K562 (cell line): ENCODE measurements around the gene PODN. TPM values are rescaled to one million over a fixed set of nuclear protein-coding genes. Genes with fewer than 3 reads are reported as not detected.

Experiments
- ATAC-seq: fragments of 200-7000 bp; cut with Tn5 transposase; 3 replicates; pipeline ENCODE4 v1.9.1; 2020; ENCODE audit warnings: moderate library complexity
- BruUV-seq: library from RNA; stranded (reverse); fragments of 400-500 nt; replicated peaks from 2 replicates; lab custom pipeline; 2021; lab: Mats Ljungman, UMichigan
- CTCF ChIA-PET: fragments of 300-600 bp; formaldehyde crosslinking; extraction: SDS; loops from one replicate; lab custom pipeline; 2021; ENCODE audit warnings: low intra/inter-chr PET ratio; lab: Yijun Ruan, JAX
- POLR2A ChIA-PET: fragments of 300-600, 350-650 bp; sonication (Branson Sonifier 250); formaldehyde crosslinking; extraction: SDS; loops from one replicate; lab custom pipeline; 2021; ENCODE audit warnings: antibody characterized with exemption, inconsistent platforms; lab: Yijun Ruan, JAX
- DNase-seq, 4 experiments: peaks; one replicate each; pipeline versions ENCODE4 v3.0.0 to v3.0.0-alpha.2; 2011 to 2018; ENCODE audit warnings: low spot score in 3 of 4, mixed read lengths in 3 of 4; ENCODE audit errors: extremely low read depth in 1 of 4
- FAIRE-seq: peaks from 2 replicates; lab custom pipeline; 2011; peaks lifted over from hg19 to GRCh38; lab: Jason Lieb, UNC
- H2AFZ ChIP-seq: 2 replicates; pipeline ENCODE4 v1.6.0; 2011; ENCODE audit warnings: low read depth, low read length, control low read depth, inconsistent platforms
- H3K27ac ChIP-seq: fragments of 200-600 bp; 3 replicates; pipeline ENCODE4 v1.8.0; 2011; ENCODE audit warnings: low read depth, mild to moderate bottlenecking, control low read depth, inconsistent platforms, low read length, moderate library complexity, mixed read lengths; ENCODE audit errors: extremely low read depth
- H3K27me3 ChIP-seq, 2 experiments: fragments of 300-600 bp in 1 of 2; 2 replicates in 1 of 2; 3 replicates in 1 of 2; pipeline versions ENCODE4 v1.6.0 to v1.8.0; 2011; ENCODE audit warnings: inconsistent platforms in 2 of 2, low read length in 2 of 2, mild to moderate bottlenecking in 1 of 2, mixed read lengths in 1 of 2, moderate library complexity in 1 of 2; ENCODE audit not compliant: control insufficient read depth in 2 of 2, insufficient read depth in 2 of 2
- H3K36me3 ChIP-seq: fragments of 300-600 bp; 3 replicates; pipeline ENCODE4 v1.8.0; 2011; ENCODE audit warnings: mild to moderate bottlenecking, low read length, inconsistent platforms; ENCODE audit not compliant: control insufficient read depth, insufficient read depth
- H3K4me1 ChIP-seq, 2 experiments: fragments of 200-600 bp in 1 of 2; replicated peaks in 1 of 2; 2 replicates in 1 of 2; 3 replicates in 1 of 2; pipeline versions ENCODE4 v1.5.1 to v1.8.0; 2011; ENCODE audit warnings: inconsistent platforms in 2 of 2, low read length in 2 of 2, mild to moderate bottlenecking in 1 of 2, mixed read lengths in 1 of 2, moderate library complexity in 1 of 2; ENCODE audit not compliant: control insufficient read depth in 2 of 2, insufficient read depth in 2 of 2
- H3K4me2 ChIP-seq: 2 replicates; pipeline ENCODE4 v1.6.1; 2011; ENCODE audit warnings: low read length, control low read depth, inconsistent platforms, mixed read lengths; ENCODE audit not compliant: insufficient read depth
- H3K4me3 ChIP-seq: fragments of 200-600 bp; sonication (generic), shearing (Covaris generic); 2 replicates; pipeline ENCODE4 v1.5.1; 2016; ENCODE audit warnings: control low read depth, inconsistent platforms
- H3K79me2 ChIP-seq: fragments of 200-600 bp; 3 replicates; pipeline ENCODE4 v1.8.0; 2011; ENCODE audit warnings: low read length, inconsistent platforms; ENCODE audit not compliant: control insufficient read depth, insufficient read depth
- H3K9ac ChIP-seq, 2 experiments: 2 replicates each; pipeline versions ENCODE4 v1.6.0 to v1.6.1; 2011; ENCODE audit warnings: low read depth in 2 of 2, low read length in 2 of 2, control low read depth in 1 of 2, inconsistent platforms in 1 of 2, mild to moderate bottlenecking in 1 of 2, mixed read lengths in 1 of 2; ENCODE audit not compliant: insufficient read depth in 1 of 2
- H3K9me1 ChIP-seq: one replicate; pipeline ENCODE4 v1.6.0; 2011; ENCODE audit warnings: inconsistent platforms, mild to moderate bottlenecking, low read length, moderate library complexity; ENCODE audit not compliant: control insufficient read depth, insufficient read depth
- H3K9me3 ChIP-seq: replicated peaks from 2 replicates; pipeline ENCODE4 v1.5.1; 2011; ENCODE audit warnings: low read depth, low read length, inconsistent platforms; ENCODE audit not compliant: control insufficient read depth, insufficient read depth
- H4K20me1 ChIP-seq: replicated peaks from 2 replicates; pipeline ENCODE4 v1.6.1; 2011; ENCODE audit warnings: low read length, inconsistent platforms, mixed read lengths; ENCODE audit not compliant: control insufficient read depth, insufficient read depth
- ADNP ChIP-seq: fragments of 200-800 bp; sonication (Bioruptor generic); IDR thresholded peaks from 2 replicates; pipeline ENCODE4 v1.6.1; 2016; ENCODE audit warnings: missing genetic modification characterization, missing compliant biosample characterization
- ZNF12 ChIP-seq: sonication (generic); formaldehyde crosslinking; IDR thresholded peaks from 2 replicates; pipeline ENCODE4 v1.4.0; 2020; ENCODE audit warnings: mild to moderate bottlenecking, missing genetic modification reagents
- ZNF197 ChIP-seq: fragments of 200-800 bp; sonication (Bioruptor generic); IDR thresholded peaks from 2 replicates; pipeline ENCODE4 v1.6.1; 2016; ENCODE audit warnings: low read depth, missing genetic modification characterization, missing compliant biosample characterization
- WGBS: fragments of 100-300 bp; shearing (Covaris generic); methylation state at CpG from one replicate; pipeline ENCODE4 v1.1.6; 2016; ENCODE audit warnings: low coverage, mixed read lengths; ENCODE audit not compliant: insufficient coverage; ENCODE audit errors: missing lambda C conversion rate; 5-methylcytosine and 5-hydroxymethylcytosine counted together
- in situ Hi-C: fragments of 300-500 bp; cut with MboI; formaldehyde crosslinking; loops from 4 replicates; pipeline ENCODE4 v1.15.0; 2018; ENCODE audit warnings: inconsistent platforms, mixed read lengths
- intact Hi-C: fragments of 100-400 bp; cut with micrococcal nuclease; formaldehyde crosslinking; loops from 2 replicates; pipeline ENCODE4 v1.14.2; 2022
- polyA plus RNA-seq, 8 experiments: library from polyadenylated mRNA; depleted of rRNA in 4 of 8; stranded (reverse) in 5 of 8; unstranded in 3 of 8; fragments of >200 nt; fragmentation: Nextera tagmentation in 2 of 8; fragmentation: Illumina TruSeq in 1 of 8; extraction: Ambion mirVana in 2 of 8; extraction: Trizol in 1 of 8; gene quantifications; 2 replicates each; pipeline versions ENCODE4 v1.2.1 to v1.2.3, GENCODE V29; 2011 to 2014; ENCODE audit warnings: inconsistent platforms in 1 of 8, missing spikeins in 1 of 8
- total RNA-seq, 7 experiments: library from RNA; depleted of rRNA in 6 of 7; stranded (reverse); fragments of >200 nt in 6 of 7; fragmentation: Illumina TruSeq in 2 of 7; extraction: Trizol in 2 of 7; gene quantifications; 2 replicates each; pipeline versions ENCODE4 v1.2.1 to v1.2.3, GENCODE V29; 2011 to 2021; ENCODE audit warnings: low replicate concordance in 1 of 7
- TF ChIP-seq, protein P1 (sequence below): fragments of 450-650 bp; formaldehyde crosslinking; IDR thresholded peaks from 2 replicates; pipeline ENCODE4 v1.4.0; 2020; ENCODE audit warnings: mild to moderate bottlenecking, mixed read lengths

Gene PODN
- total and polyA plus RNA-seq, 9 of the 15 experiments (the other 6 are each of a cell fraction or from before 2014, with no cell fraction given), result not detected

DNA sequence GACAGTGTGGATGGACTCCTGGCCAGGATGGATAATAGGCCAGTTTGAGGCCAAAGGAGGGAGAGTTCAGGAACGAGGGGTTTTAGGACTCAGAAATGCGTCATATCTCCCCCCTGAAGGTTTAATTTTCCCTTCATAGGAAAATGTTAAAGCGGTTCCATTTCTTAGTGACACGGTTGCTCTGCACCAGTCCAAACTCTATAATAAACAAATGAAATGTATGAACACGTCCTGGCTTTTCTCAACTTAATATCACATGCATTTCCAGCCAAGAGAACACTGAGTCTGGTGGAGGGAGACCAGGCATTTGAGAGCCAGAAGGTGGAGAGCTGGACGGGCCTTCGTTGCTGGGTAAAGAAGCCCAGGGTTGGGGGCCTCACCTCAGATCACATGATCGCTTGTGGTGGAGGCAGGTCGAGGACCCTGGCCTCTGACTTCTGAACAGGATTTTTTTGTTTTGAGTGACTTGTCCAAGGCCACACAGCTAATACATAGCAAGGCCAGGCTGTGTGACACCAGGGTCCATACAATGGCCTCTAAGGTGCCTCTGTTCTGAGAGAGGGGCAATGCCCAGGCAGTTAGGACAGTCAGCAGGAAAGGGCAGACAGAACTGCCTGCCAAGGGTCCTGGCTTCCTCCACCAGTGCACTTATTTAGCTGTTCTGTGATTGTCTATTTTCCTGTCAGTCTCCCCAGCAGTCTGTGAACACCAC is 69.0 kb downstream of the PODN start:
- BruUV-seq, result no TSS peak
- 7% methylated on average over 9 of the region's 9 CpGs for WGBS
- no peak overlapping the region for H3K9ac ChIP-seq
- DNase-seq, result no peak
- H3K9me1 ChIP-seq, result no peaks in the 10 kb centered on the region
- no peak for FAIRE-seq
- H3K27ac ChIP-seq, result no peak overlapping the region
- no peaks in the 10 kb centered on the region for H3K79me2 ChIP-seq
- no peak overlapping the region for H3K4me3 ChIP-seq
- H2AFZ ChIP-seq, result no peak overlapping the region
- in situ Hi-C loops (no loop called here), intact Hi-C loops (no loop called here)
- TF ChIP-seq ZNF12 (CRISPR knock-in tag) (no peak), ADNP (tag) (no peak), ZNF197 (CRISPR knock-in tag) (no peak)
- TF ChIP-seq, protein P1, sequence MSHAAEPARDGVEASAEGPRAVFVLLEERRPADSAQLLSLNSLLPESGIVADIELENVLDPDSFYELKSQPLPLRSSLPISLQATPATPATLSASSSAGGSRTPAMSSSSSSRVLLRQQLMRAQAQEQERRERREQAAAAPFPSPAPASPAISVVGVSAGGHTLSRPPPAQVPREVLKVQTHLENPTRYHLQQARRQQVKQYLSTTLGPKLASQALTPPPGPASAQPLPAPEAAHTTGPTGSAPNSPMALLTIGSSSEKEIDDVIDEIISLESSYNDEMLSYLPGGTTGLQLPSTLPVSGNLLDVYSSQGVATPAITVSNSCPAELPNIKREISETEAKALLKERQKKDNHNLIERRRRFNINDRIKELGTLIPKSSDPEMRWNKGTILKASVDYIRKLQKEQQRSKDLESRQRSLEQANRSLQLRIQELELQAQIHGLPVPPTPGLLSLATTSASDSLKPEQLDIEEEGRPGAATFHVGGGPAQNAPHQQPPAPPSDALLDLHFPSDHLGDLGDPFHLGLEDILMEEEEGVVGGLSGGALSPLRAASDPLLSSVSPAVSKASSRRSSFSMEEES, result peak; percentile 29; the same call in 1 of the 2 replicates
- ChIA-PET POLR2A (interaction anchor here (0.6 to 1.7 kb wide), 3 partner anchors 9 to 117 kb away, joined by 3 to 5 read pairs (median 3); no protein-coding TSS in a partner anchor), CTCF (no interaction called here)
- H3K27me3 ChIP-seq, result peaks cover 12 to 38% of the 10 kb centered on the region in 2 experiments; a peak in 4 of 5 replicates
- H3K36me3 ChIP-seq, result no peaks in the 10 kb centered on the region
- no peak overlapping the region for H3K4me2 ChIP-seq
- H3K9me3 ChIP-seq, result no peaks in the 10 kb centered on the region
- peaks cover 0 to 9% of the 10 kb centered on the region in 2 experiments; a peak in 4 of 5 replicates for H3K4me1 ChIP-seq
- no peak for ATAC-seq
- H4K20me1 ChIP-seq, result no peaks in the 10 kb centered on the region
